H9 (cell line): ENCODE data around the gene SPANXN2. TPM values are rescaled to one million over a fixed set of nuclear protein-coding genes. Genes with fewer than 3 reads are reported as not detected.

Experiments
- DNase-seq: peaks from one replicate; pipeline ENCODE4 v3.0.0-alpha.2; 2017
- H2AFZ ChIP-seq: one replicate; pipeline ENCODE4 v1.6.1; 2013; ENCODE audit warnings: mild to moderate bottlenecking, low read length, control low read depth, moderate library complexity
- H2AK5ac ChIP-seq: 2 replicates; pipeline ENCODE4 v1.6.1; 2013; ENCODE audit warnings: low read length, control low read depth, mixed read lengths; ENCODE audit not compliant: insufficient read length
- H2BK120ac ChIP-seq: one replicate; pipeline ENCODE4 v1.6.1; 2013; ENCODE audit warnings: low read depth, mild to moderate bottlenecking, low read length, control low read depth, inconsistent platforms; ENCODE audit not compliant: poor library complexity, severe bottlenecking
- H2BK12ac ChIP-seq: 2 replicates; pipeline ENCODE4 v1.6.1; 2013; ENCODE audit warnings: low read length, control low read depth, mixed read lengths, low read depth; ENCODE audit not compliant: insufficient read length
- H2BK15ac ChIP-seq: 2 replicates; pipeline ENCODE4 v1.6.1; 2013; ENCODE audit warnings: low read depth, low read length, control low read depth
- H2BK20ac ChIP-seq: one replicate; pipeline ENCODE4 v1.6.1; 2013; ENCODE audit warnings: low read depth, mild to moderate bottlenecking, low read length, control low read depth, inconsistent platforms; ENCODE audit not compliant: poor library complexity, severe bottlenecking
- H2BK5ac ChIP-seq: 2 replicates; pipeline ENCODE4 v1.6.1; 2013; ENCODE audit warnings: low read length, control low read depth, mixed read lengths; ENCODE audit not compliant: insufficient read length
- H3K14ac ChIP-seq: 2 replicates; pipeline ENCODE4 v1.6.1; 2013; ENCODE audit warnings: low read length, control low read depth; ENCODE audit not compliant: insufficient read depth
- H3K18ac ChIP-seq: 2 replicates; pipeline ENCODE4 v1.6.1; 2013; ENCODE audit warnings: low read depth, mild to moderate bottlenecking, mixed read lengths, low read length, control low read depth; ENCODE audit not compliant: insufficient read length
- H3K23ac ChIP-seq: 2 replicates; pipeline ENCODE4 v1.6.1; 2013; ENCODE audit warnings: low read length, control low read depth, mixed read lengths, low read depth; ENCODE audit not compliant: insufficient read length
- H3K23me2 ChIP-seq: 2 replicates; pipeline ENCODE4 v1.6.1; 2013; ENCODE audit warnings: low read depth, mild to moderate bottlenecking, mixed read lengths, low read length, control low read depth; ENCODE audit not compliant: insufficient read length, poor library complexity, severe bottlenecking
- H3K27ac ChIP-seq: 2 replicates; pipeline ENCODE4 v1.5.1; 2013; ENCODE audit warnings: low read length, control low read depth, mixed read lengths, low read depth; ENCODE audit not compliant: insufficient read length
- H3K27me3 ChIP-seq: 2 replicates; pipeline ENCODE4 v1.6.1; 2013; ENCODE audit warnings: low read length, control low read depth, inconsistent platforms; ENCODE audit not compliant: insufficient read depth
- H3K4ac ChIP-seq: 2 replicates; pipeline ENCODE4 v1.6.1; 2013; ENCODE audit warnings: low read depth, mild to moderate bottlenecking, control low read depth, inconsistent platforms, low read length, moderate library complexity
- H3K4me1 ChIP-seq: 2 replicates; pipeline ENCODE4 v1.6.1; 2013; ENCODE audit warnings: low read length, control low read depth, inconsistent platforms; ENCODE audit not compliant: insufficient read depth
- H3K4me2 ChIP-seq: 2 replicates; pipeline ENCODE4 v1.6.1; 2013; ENCODE audit warnings: low read length, control low read depth, mixed read lengths; ENCODE audit not compliant: insufficient read length, insufficient read depth
- H3K56ac ChIP-seq: 2 replicates; pipeline ENCODE4 v1.6.1; 2013; ENCODE audit warnings: low read depth, mild to moderate bottlenecking, mixed read lengths, low read length, control low read depth; ENCODE audit not compliant: insufficient read length
- H3K79me1 ChIP-seq: 2 replicates; pipeline ENCODE4 v1.6.1; 2013; ENCODE audit warnings: low read depth, mild to moderate bottlenecking, moderate library complexity, low read length, control low read depth, inconsistent platforms; ENCODE audit not compliant: insufficient read depth, poor library complexity, severe bottlenecking
- H3K79me2 ChIP-seq: 2 replicates; pipeline ENCODE4 v1.6.1; 2013; ENCODE audit warnings: low read length, control low read depth, inconsistent platforms; ENCODE audit not compliant: insufficient read depth
- H3K9ac ChIP-seq: 2 replicates; pipeline ENCODE4 v1.6.1; 2013; ENCODE audit warnings: low read length, control low read depth, mixed read lengths; ENCODE audit not compliant: insufficient read length; ENCODE audit errors: extremely low read depth
- H3K9me3 ChIP-seq: one replicate; pipeline ENCODE4 v1.6.1; 2013; ENCODE audit warnings: low read depth, low read length, inconsistent platforms; ENCODE audit not compliant: control insufficient read depth
- H3T11ph ChIP-seq: one replicate; pipeline ENCODE4 v1.6.1; 2013; ENCODE audit warnings: mild to moderate bottlenecking, low read length, control low read depth, inconsistent platforms
- H4K20me1 ChIP-seq: one replicate; pipeline ENCODE4 v1.6.1; 2013; ENCODE audit not compliant: control insufficient read depth, insufficient read length, insufficient read depth
- H4K5ac ChIP-seq: 2 replicates; pipeline ENCODE4 v1.6.1; 2013; ENCODE audit warnings: low read depth, mild to moderate bottlenecking, mixed read lengths, low read length, control low read depth; ENCODE audit not compliant: insufficient read length
- H4K8ac ChIP-seq: replicated peaks from 2 replicates; pipeline ENCODE4 v1.6.1; 2013; ENCODE audit warnings: low read length, control low read depth, mixed read lengths, low read depth; ENCODE audit not compliant: insufficient read length
- H4K91ac ChIP-seq: 2 replicates; pipeline ENCODE4 v1.6.1; 2013; ENCODE audit warnings: low read depth, mild to moderate bottlenecking, moderate library complexity, mixed read lengths, low read length, control low read depth; ENCODE audit not compliant: insufficient read length
- H3K27ac Mint-ChIP-seq, 3 experiments: 2 replicates in 2 of 3; 3 replicates in 1 of 3; pipeline ENCODE4 v1.8.0; 2020 to 2021; ENCODE audit warnings: mixed read lengths in 3 of 3, mild to moderate bottlenecking in 1 of 3, moderate library complexity in 1 of 3
- H3K27me3 Mint-ChIP-seq: 2 replicates; pipeline ENCODE4 v1.8.0; 2021; ENCODE audit warnings: low read depth, mild to moderate bottlenecking, moderate library complexity, mixed read lengths
- H3K36me3 Mint-ChIP-seq, 3 experiments: 2 replicates in 2 of 3; 3 replicates in 1 of 3; pipeline ENCODE4 v1.8.0; 2020 to 2021; ENCODE audit warnings: low read depth in 3 of 3, mixed read lengths in 3 of 3; ENCODE audit not compliant: insufficient read depth in 1 of 3
- H3K4me1 Mint-ChIP-seq, 2 experiments: 2 replicates each; pipeline ENCODE4 v1.8.0; 2020; ENCODE audit warnings: mixed read lengths in 2 of 2
- H3K4me3 Mint-ChIP-seq, 2 experiments: 2 replicates in 1 of 2; 3 replicates in 1 of 2; pipeline ENCODE4 v1.8.0; 2020 to 2021; ENCODE audit warnings: mild to moderate bottlenecking in 2 of 2, mixed read lengths in 2 of 2, moderate library complexity in 1 of 2
- H3K9me3 Mint-ChIP-seq, 2 experiments: 2 replicates in 1 of 2; 3 replicates in 1 of 2; pipeline ENCODE4 v1.8.0; 2020; ENCODE audit warnings: mild to moderate bottlenecking in 2 of 2, mixed read lengths in 2 of 2, moderate library complexity in 1 of 2
- CTCF ChIP-seq: fragments of 200-600 bp; sonication (generic); conservative IDR thresholded peaks from 3 replicates; pipeline ENCODE4 v1.8.0; 2021; ENCODE audit warnings: antibody characterized with exemption, mild to moderate bottlenecking
- total RNA-seq: library from RNA; stranded (reverse); gene quantifications from 2 replicates; pipeline ENCODE4 v1.2.1, GENCODE V29; 2021

Gene SPANXN2
- total RNA-seq, 1 experiment from 2014 or later, result not detected

- Histone ChIP-seq H2BK15ac (no peak overlapping the region), H2BK12ac (no peak overlapping the region), H3K23me2 (no peaks in the 10 kb centered on the region), H2BK120ac (no peak overlapping the region), H4K5ac (no peak overlapping the region), H3K9ac (no peak overlapping the region), H3K27ac (no peak overlapping the region), H3K4me2 (no peak overlapping the region), H4K91ac (no peak overlapping the region), H3K14ac (no peak overlapping the region), H3T11ph (no peak overlapping the region), H3K9me3 (peaks cover 36% of the 10 kb centered on the region), H3K79me2 (no peaks in the 10 kb centered on the region), H2BK20ac (no peak overlapping the region), H3K4ac (no peak overlapping the region), H4K8ac (no peak overlapping the region), H2AK5ac (no peak overlapping the region), H3K18ac (no peak overlapping the region), H2AFZ (no peak overlapping the region), H4K20me1 (no peaks in the 10 kb centered on the region), H3K23ac (no peak overlapping the region), H2BK5ac (no peak overlapping the region), H3K27me3 (no peaks in the 10 kb centered on the region), H3K79me1 (no peaks in the 10 kb centered on the region), H3K56ac (no peak overlapping the region), H3K4me1 (no peaks in the 10 kb centered on the region)
- DNase-seq, result no peak
- Mint-ChIP-seq H3K4me3 (no peak overlapping the region), H3K4me1 (no peaks in the 10 kb centered on the region), H3K27me3 (no peaks in the 10 kb centered on the region; the same call in 1 of the 2 replicates), H3K27ac (no peak overlapping the region), H3K9me3 (peaks cover 56 to 78% of the 10 kb centered on the region in 2 experiments), H3K36me3 (peaks cover 0 to 4% (median 2%) of the 10 kb centered on the region in 3 experiments; a peak in 3 of 7 replicates)
- TF ChIP-seq CTCF, result no peak
Measured at GRCh38 chrX:143733866-143734265, 13.3 kb upstream of the SPANXN2 start.
